Prostate gland (tissue), 2 donors: Measurements from ENCODE around the gene TRAF3IP3.

Experiments used
- POLR2A ChIP-seq: fragments of 450-650 bp; IDR thresholded peaks from one replicate; pipeline ENCODE4 v1.6.1; 2016; ENCODE audit warnings: antibody characterized with exemption, mild to moderate bottlenecking
- POLR2AphosphoS5 ChIP-seq: sonication (generic); formaldehyde crosslinking; IDR thresholded peaks from one replicate; pipeline ENCODE4 v1.6.1; 2017; ENCODE audit warnings: antibody characterized with exemption
- TF ChIP-seq, protein P1 (sequence below), 4 experiments: fragments of 200-600 bp in 2 of 4; fragments of 450-650 bp in 2 of 4; sonication (generic) in 2 of 4; IDR thresholded peaks; 1 replicate in 3 of 4; 2 replicates in 1 of 4; pipeline ENCODE4 v1.5.1; 2016 to 2019; ENCODE audit warnings: antibody characterized with exemption in 4 of 4, mild to moderate bottlenecking in 2 of 4, moderate library complexity in 2 of 4

DNA sequence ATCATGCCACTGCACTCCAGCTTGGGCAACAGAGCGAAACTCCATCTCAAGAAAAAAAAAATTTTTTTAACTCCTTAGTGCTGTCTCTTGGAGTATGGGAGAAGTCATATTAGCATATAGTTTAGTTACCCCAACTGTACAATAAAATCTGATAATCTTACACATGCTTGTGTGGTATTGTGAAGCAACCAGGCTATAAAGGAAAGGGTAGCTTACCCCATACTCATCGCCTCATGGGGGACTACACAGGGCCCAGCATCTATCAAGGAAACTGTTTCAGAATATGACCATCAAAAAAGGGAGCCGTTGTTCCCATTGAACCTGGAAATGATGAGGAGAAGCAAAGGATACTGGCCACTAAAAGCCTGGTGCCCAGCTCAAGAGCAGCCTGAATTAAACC, 3.0 kb upstream of the TRAF3IP3 start:
- TF ChIP-seq, protein P1, sequence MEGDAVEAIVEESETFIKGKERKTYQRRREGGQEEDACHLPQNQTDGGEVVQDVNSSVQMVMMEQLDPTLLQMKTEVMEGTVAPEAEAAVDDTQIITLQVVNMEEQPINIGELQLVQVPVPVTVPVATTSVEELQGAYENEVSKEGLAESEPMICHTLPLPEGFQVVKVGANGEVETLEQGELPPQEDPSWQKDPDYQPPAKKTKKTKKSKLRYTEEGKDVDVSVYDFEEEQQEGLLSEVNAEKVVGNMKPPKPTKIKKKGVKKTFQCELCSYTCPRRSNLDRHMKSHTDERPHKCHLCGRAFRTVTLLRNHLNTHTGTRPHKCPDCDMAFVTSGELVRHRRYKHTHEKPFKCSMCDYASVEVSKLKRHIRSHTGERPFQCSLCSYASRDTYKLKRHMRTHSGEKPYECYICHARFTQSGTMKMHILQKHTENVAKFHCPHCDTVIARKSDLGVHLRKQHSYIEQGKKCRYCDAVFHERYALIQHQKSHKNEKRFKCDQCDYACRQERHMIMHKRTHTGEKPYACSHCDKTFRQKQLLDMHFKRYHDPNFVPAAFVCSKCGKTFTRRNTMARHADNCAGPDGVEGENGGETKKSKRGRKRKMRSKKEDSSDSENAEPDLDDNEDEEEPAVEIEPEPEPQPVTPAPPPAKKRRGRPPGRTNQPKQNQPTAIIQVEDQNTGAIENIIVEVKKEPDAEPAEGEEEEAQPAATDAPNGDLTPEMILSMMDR (IDR thresholded peaks at IDR 0.05): no peak
- TF ChIP-seq POLR2A: no peak
- TF ChIP-seq POLR2AphosphoS5: no peak
